Neutrophil (primary cell): ENCODE results near the gene NUDT1.
A peak's percentile ranks its signal among the peaks of the same experiment; 100 is the strongest.

Experiments used
- H3K27ac ChIP-seq: fragments of 200-600 bp; sonication (generic); 2 replicates; pipeline ENCODE4 v1.5.1; 2016; ENCODE audit warnings: mild to moderate bottlenecking, moderate library complexity
- H3K27me3 ChIP-seq: fragments of 200-600 bp; sonication (generic); 2 replicates; pipeline ENCODE4 v1.6.0; 2016; ENCODE audit warnings: mild to moderate bottlenecking
- H3K36me3 ChIP-seq: fragments of 200-600 bp; sonication (generic); 2 replicates; pipeline ENCODE4 v1.5.1; 2017
- H3K4me1 ChIP-seq, 2 experiments: fragments of 200-600 bp in 1 of 2; sonication (generic) in 1 of 2; 1 replicate in 1 of 2; 2 replicates in 1 of 2; pipeline versions ENCODE4 v1.5.1 to v1.6.1; 2013 to 2016; ENCODE audit warnings: low read depth in 1 of 2, low read length in 1 of 2, mild to moderate bottlenecking in 1 of 2, moderate library complexity in 1 of 2; ENCODE audit not compliant: control insufficient read depth in 1 of 2, insufficient read depth in 1 of 2
- H3K4me3 ChIP-seq, 2 experiments: fragments of 200-600 bp in 1 of 2; sonication (generic) in 1 of 2; 1 replicate in 1 of 2; 2 replicates in 1 of 2; pipeline ENCODE4 v1.5.1; 2013 to 2016; ENCODE audit warnings: low read depth in 1 of 2, low read length in 1 of 2, mild to moderate bottlenecking in 1 of 2, moderate library complexity in 1 of 2
- H3K9me3 ChIP-seq: fragments of 200-600 bp; sonication (generic); 2 replicates; pipeline ENCODE4 v1.5.1; 2016
- TF ChIP-seq, protein P1 (sequence below): fragments of 200-600 bp; sonication (generic); IDR thresholded peaks from 2 replicates; pipeline ENCODE4 v1.5.1; 2016; ENCODE audit warnings: antibody characterized with exemption

NUDT1 gene

DNA sequence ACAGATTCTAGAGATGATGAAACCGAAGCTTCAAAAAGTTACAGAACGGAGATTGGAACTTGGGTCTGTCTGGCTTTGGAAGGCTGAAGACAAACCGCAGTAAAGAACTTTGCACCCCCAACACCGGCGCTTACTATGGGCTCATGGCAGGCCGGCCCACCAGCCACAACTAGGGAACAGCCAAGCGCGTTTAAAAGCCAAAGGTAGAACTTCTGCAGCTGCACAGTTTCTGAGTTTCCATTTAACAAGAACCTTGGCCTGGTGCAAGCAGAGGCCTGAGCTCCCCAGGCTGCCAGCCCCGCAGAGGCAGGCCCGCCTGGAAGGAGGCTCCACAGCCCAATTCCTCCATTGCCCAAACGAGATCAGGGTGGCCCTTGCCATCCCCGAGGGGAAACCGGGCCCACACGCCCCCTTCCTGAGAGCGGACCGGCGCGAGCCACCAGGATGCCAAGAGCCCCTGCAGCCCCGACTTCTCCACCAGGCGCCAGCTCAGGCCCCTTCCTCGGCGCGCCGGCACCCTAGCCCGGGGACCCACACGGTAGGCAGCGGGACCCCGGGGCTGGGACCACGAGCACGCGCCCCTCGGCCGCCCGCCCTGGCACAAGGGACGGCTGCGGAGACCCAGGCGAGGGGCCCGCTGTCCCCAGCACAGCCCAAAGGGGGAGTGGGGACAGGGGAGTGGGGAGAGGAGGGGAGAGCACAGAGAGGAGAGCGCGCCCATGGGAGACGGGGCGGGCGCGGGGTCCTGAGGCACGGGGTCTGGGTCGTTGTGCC lies 9.8 kb upstream of the NUDT1 start:
- TF ChIP-seq, protein P1, sequence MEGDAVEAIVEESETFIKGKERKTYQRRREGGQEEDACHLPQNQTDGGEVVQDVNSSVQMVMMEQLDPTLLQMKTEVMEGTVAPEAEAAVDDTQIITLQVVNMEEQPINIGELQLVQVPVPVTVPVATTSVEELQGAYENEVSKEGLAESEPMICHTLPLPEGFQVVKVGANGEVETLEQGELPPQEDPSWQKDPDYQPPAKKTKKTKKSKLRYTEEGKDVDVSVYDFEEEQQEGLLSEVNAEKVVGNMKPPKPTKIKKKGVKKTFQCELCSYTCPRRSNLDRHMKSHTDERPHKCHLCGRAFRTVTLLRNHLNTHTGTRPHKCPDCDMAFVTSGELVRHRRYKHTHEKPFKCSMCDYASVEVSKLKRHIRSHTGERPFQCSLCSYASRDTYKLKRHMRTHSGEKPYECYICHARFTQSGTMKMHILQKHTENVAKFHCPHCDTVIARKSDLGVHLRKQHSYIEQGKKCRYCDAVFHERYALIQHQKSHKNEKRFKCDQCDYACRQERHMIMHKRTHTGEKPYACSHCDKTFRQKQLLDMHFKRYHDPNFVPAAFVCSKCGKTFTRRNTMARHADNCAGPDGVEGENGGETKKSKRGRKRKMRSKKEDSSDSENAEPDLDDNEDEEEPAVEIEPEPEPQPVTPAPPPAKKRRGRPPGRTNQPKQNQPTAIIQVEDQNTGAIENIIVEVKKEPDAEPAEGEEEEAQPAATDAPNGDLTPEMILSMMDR = no peak
- peak overlapping the region; percentile 28 for H3K27ac ChIP-seq
- H3K27me3 ChIP-seq = no peaks in the 10 kb centered on the region
- peaks cover 9 to 13% of the 10 kb centered on the region in 2 experiments for H3K4me1 ChIP-seq
- peaks cover 40% of the 10 kb centered on the region for H3K36me3 ChIP-seq
- peak overlapping the region; percentile 78 to 83 for H3K4me3 ChIP-seq
- no peaks in the 10 kb centered on the region for H3K9me3 ChIP-seq

GRCh38 chr7:2232766-2233520 lies 9.1 kb upstream of the NUDT1 start, which contains the start of gene MAD1L1:
TSS of gene MAD1L1 (minus strand) at chr7:2232945. CDS start at chr7:2230133, 2,812 bp downstream.
- Histone ChIP-seq H3K27me3 (no peaks in the 10 kb centered on the region), H3K36me3 (peaks cover 38% of the 10 kb centered on the region), H3K4me3 (peak within 1 kb of the TSS; percentile 78 to 83), H3K27ac (peak within 1 kb of the TSS; percentile 28), H3K4me1 (peaks cover 9 to 13% of the 10 kb centered on the region in 2 experiments), H3K9me3 (no peaks in the 10 kb centered on the region)
- TF ChIP-seq, protein P1 = no peak

GRCh38 chr7:2233926-2234325 lies 8.1 kb upstream of the NUDT1 start:
- H3K9me3 ChIP-seq = no peaks in the 10 kb centered on the region
- no peaks in the 10 kb centered on the region for H3K27me3 ChIP-seq
- peaks cover 9 to 13% of the 10 kb centered on the region in 2 experiments for H3K4me1 ChIP-seq
- no peak overlapping the region for H3K27ac ChIP-seq
- TF ChIP-seq, protein P1 = no peak
- no peak overlapping the region for H3K4me3 ChIP-seq
- H3K36me3 ChIP-seq = peaks cover 42% of the 10 kb centered on the region

DNA sequence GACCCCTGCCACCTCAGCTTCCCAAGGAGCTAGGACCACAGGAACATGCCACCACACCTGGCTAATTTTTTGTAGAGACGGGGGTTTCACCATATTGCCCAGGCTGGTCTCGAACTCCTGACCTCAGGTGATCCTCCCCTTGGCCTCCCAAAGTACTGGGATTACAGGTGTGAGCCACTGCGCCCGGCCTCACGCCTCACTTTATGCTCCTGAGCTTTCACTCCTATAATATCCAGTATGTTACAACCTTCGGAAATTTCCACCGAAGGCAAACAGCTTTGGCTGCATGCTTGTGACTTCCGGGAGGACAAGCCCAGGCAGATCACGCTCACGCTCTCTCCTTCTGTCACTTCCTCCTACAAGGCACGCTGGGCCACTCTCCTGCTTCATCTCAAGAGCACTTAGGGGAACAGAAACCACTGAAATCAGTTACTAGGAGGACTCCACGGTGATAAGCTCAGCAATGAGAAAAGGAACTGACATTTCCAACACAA lies 4.9 kb upstream of the NUDT1 start:
- no peaks in the 10 kb centered on the region for H3K9me3 ChIP-seq
- H3K4me3 ChIP-seq = no peak overlapping the region
- no peak overlapping the region for H3K27ac ChIP-seq
- H3K27me3 ChIP-seq = no peaks in the 10 kb centered on the region
- TF ChIP-seq, protein P1 = no peak
- peaks cover 9 to 14% of the 10 kb centered on the region in 2 experiments for H3K4me1 ChIP-seq
- peaks cover 38% of the 10 kb centered on the region for H3K36me3 ChIP-seq

- Histone ChIP-seq H3K27me3 (no peaks in the 10 kb centered on the region), H3K36me3 (peaks cover 38% of the 10 kb centered on the region), H3K4me3 (no peak overlapping the region), H3K9me3 (no peaks in the 10 kb centered on the region), H3K27ac (no peak overlapping the region), H3K4me1 (peaks cover 16 to 19% of the 10 kb centered on the region in 2 experiments)
- TF ChIP-seq, protein P1 = no peak
Measured at GRCh38 chr7:2239242-2239641, 2.8 kb upstream of the NUDT1 start.
